ENCODE results near the gene TRAF6.
"Not testable (repeated sequence)": the region's sequence is repeated elsewhere in the genome, so short reads cannot be mapped to it uniquely, and the experiment has no call there.

The TRAF6 gene

GRCh38 chr11:36509694-36510593, at the start of gene TRAF6:
Gene TRAF6 (minus strand): TSS chr11:36510272. CDS start chr11:36501515, 8,757 bp downstream.
- Histone ChIP-seq H3K4me1 (ENCODE audit: control insufficient read depth in 1 of 2, insufficient read depth in 2 of 2, low read length in 2 of 2) (peaks cover 11 to 32% of the 10 kb centered on the region in 2 donors), H3K4me3 (ENCODE audit: low read depth in 1 of 2, low read length in 2 of 2) (peak within 1 kb of the TSS; percentile 99), H3K27ac (ENCODE audit: low read depth, low read length) (peak within 1 kb of the TSS; percentile 95), H3K9ac (ENCODE audit: low read depth in 1 of 2, low read length in 2 of 2) (peak within 1 kb of the TSS; percentile 91 to 96), H3K27me3 (ENCODE audit: control insufficient read depth in 1 of 2, insufficient read depth in 2 of 2, low read length in 2 of 2) (no peaks in the 10 kb centered on the region), H3K36me3 (ENCODE audit: control insufficient read depth in 1 of 2, insufficient read depth in 2 of 2, low read length in 2 of 2) (no peaks in the 10 kb centered on the region), H3K9me3 (ENCODE audit: control insufficient read depth in 1 of 2, low read length in 2 of 2) (peaks cover 3% of the 10 kb centered on the region in 2 donors)

GRCh38 chr11:36558571-36559413, 48.7 kb upstream of the TRAF6 start:
- Histone ChIP-seq H3K4me1 (ENCODE audit: control insufficient read depth in 1 of 2, insufficient read depth in 2 of 2, low read length in 2 of 2) (peaks cover 0 to 5% of the 10 kb centered on the region in 2 donors), H3K36me3 (ENCODE audit: control insufficient read depth in 1 of 2, insufficient read depth in 2 of 2, low read length in 2 of 2) (no peaks in the 10 kb centered on the region), H3K9me3 (ENCODE audit: control insufficient read depth in 1 of 2, low read length in 2 of 2) (no peaks in the 10 kb centered on the region), H3K27me3 (ENCODE audit: control insufficient read depth in 1 of 2, insufficient read depth in 2 of 2, low read length in 2 of 2) (no peaks in the 10 kb centered on the region), H3K4me3 (ENCODE audit: low read depth in 1 of 2, low read length in 2 of 2) (peak overlapping the region; percentile 32 to 61), H3K27ac (ENCODE audit: low read depth, low read length) (no peak overlapping the region), H3K9ac (ENCODE audit: low read depth in 1 of 2, low read length in 2 of 2) (no peak overlapping the region)

- Histone ChIP-seq H3K4me1 (ENCODE audit: control insufficient read depth in 1 of 2, insufficient read depth in 2 of 2, low read length in 2 of 2) (peaks cover 0 to 5% of the 10 kb centered on the region in 2 donors), H3K9ac (ENCODE audit: low read depth in 1 of 2, low read length in 2 of 2) (no peak overlapping the region), H3K27me3 (ENCODE audit: control insufficient read depth in 1 of 2, insufficient read depth in 2 of 2, low read length in 2 of 2) (no peaks in the 10 kb centered on the region), H3K4me3 (ENCODE audit: low read depth in 1 of 2, low read length in 2 of 2) (peak overlapping the region in 1 of 2 donors; percentile 61), H3K27ac (ENCODE audit: low read depth, low read length) (no peak overlapping the region), H3K36me3 (ENCODE audit: control insufficient read depth in 1 of 2, insufficient read depth in 2 of 2, low read length in 2 of 2) (no peaks in the 10 kb centered on the region), H3K9me3 (ENCODE audit: control insufficient read depth in 1 of 2, low read length in 2 of 2) (no peaks in the 10 kb centered on the region)
Observed at GRCh38 chr11:36557991-36558390, 47.9 kb upstream of the TRAF6 start.

GRCh38 chr11:36557390-36557789, 47.3 kb upstream of the TRAF6 start:
- not testable (repeated sequence) for H3K9ac ChIP-seq (ENCODE audit: low read depth in 1 of 2, low read length in 2 of 2); H3K4me3 ChIP-seq (ENCODE audit: low read depth in 1 of 2, low read length in 2 of 2); H3K27me3 ChIP-seq (ENCODE audit: control insufficient read depth in 1 of 2, insufficient read depth in 2 of 2, low read length in 2 of 2); H3K27ac ChIP-seq (ENCODE audit: low read depth, low read length); H3K9me3 ChIP-seq (ENCODE audit: control insufficient read depth in 1 of 2, low read length in 2 of 2); H3K36me3 ChIP-seq (ENCODE audit: control insufficient read depth in 1 of 2, insufficient read depth in 2 of 2, low read length in 2 of 2); H3K4me1 ChIP-seq (ENCODE audit: control insufficient read depth in 1 of 2, insufficient read depth in 2 of 2, low read length in 2 of 2)

- Histone ChIP-seq H3K4me1 (ENCODE audit: control insufficient read depth in 1 of 2, insufficient read depth in 2 of 2, low read length in 2 of 2) (no peaks in the 10 kb centered on the region), H3K4me3 (ENCODE audit: low read depth in 1 of 2, low read length in 2 of 2) (no peak overlapping the region), H3K9ac (ENCODE audit: low read depth in 1 of 2, low read length in 2 of 2) (no peak overlapping the region), H3K27ac (ENCODE audit: low read depth, low read length) (no peak overlapping the region), H3K9me3 (ENCODE audit: control insufficient read depth in 1 of 2, low read length in 2 of 2) (no peaks in the 10 kb centered on the region), H3K27me3 (ENCODE audit: control insufficient read depth in 1 of 2, insufficient read depth in 2 of 2, low read length in 2 of 2) (no peaks in the 10 kb centered on the region), H3K36me3 (ENCODE audit: control insufficient read depth in 1 of 2, insufficient read depth in 2 of 2, low read length in 2 of 2) (no peaks in the 10 kb centered on the region)
Observed at GRCh38 chr11:36550385-36551115, 40.5 kb upstream of the TRAF6 start.

GRCh38 chr11:36540998-36541397, 30.9 kb upstream of the TRAF6 start:
- no peaks in the 10 kb centered on the region for H3K4me1 ChIP-seq (ENCODE audit: control insufficient read depth in 1 of 2, insufficient read depth in 2 of 2, low read length in 2 of 2)
- peaks cover 0 to 5% of the 10 kb centered on the region in 2 donors for H3K27me3 ChIP-seq (ENCODE audit: control insufficient read depth in 1 of 2, insufficient read depth in 2 of 2, low read length in 2 of 2)
- no peaks in the 10 kb centered on the region for H3K36me3 ChIP-seq (ENCODE audit: control insufficient read depth in 1 of 2, insufficient read depth in 2 of 2, low read length in 2 of 2)
- no peak overlapping the region for H3K4me3 ChIP-seq (ENCODE audit: low read depth in 1 of 2, low read length in 2 of 2)
- no peaks in the 10 kb centered on the region for H3K9me3 ChIP-seq (ENCODE audit: control insufficient read depth in 1 of 2, low read length in 2 of 2)
- H3K27ac ChIP-seq (ENCODE audit: low read depth, low read length): no peak overlapping the region
- no peak overlapping the region for H3K9ac ChIP-seq (ENCODE audit: low read depth in 1 of 2, low read length in 2 of 2)

GRCh38 chr11:36534276-36534840, 24.3 kb upstream of the TRAF6 start:
- H3K27ac ChIP-seq (ENCODE audit: low read depth, low read length): no peak overlapping the region
- no peak overlapping the region for H3K4me3 ChIP-seq (ENCODE audit: low read depth in 1 of 2, low read length in 2 of 2)
- H3K4me1 ChIP-seq (ENCODE audit: control insufficient read depth in 1 of 2, insufficient read depth in 2 of 2, low read length in 2 of 2): no peaks in the 10 kb centered on the region
- no peaks in the 10 kb centered on the region for H3K27me3 ChIP-seq (ENCODE audit: control insufficient read depth in 1 of 2, insufficient read depth in 2 of 2, low read length in 2 of 2)
- H3K36me3 ChIP-seq (ENCODE audit: control insufficient read depth in 1 of 2, insufficient read depth in 2 of 2, low read length in 2 of 2): no peaks in the 10 kb centered on the region
- H3K9ac ChIP-seq (ENCODE audit: low read depth in 1 of 2, low read length in 2 of 2): no peak overlapping the region
- H3K9me3 ChIP-seq (ENCODE audit: control insufficient read depth in 1 of 2, low read length in 2 of 2): no peaks in the 10 kb centered on the region

- Histone ChIP-seq H3K4me3 (ENCODE audit: low read depth in 1 of 2, low read length in 2 of 2) (no peak overlapping the region), H3K4me1 (ENCODE audit: control insufficient read depth in 1 of 2, insufficient read depth in 2 of 2, low read length in 2 of 2) (no peaks in the 10 kb centered on the region), H3K36me3 (ENCODE audit: control insufficient read depth in 1 of 2, insufficient read depth in 2 of 2, low read length in 2 of 2) (no peaks in the 10 kb centered on the region), H3K9me3 (ENCODE audit: control insufficient read depth in 1 of 2, low read length in 2 of 2) (no peaks in the 10 kb centered on the region), H3K27me3 (ENCODE audit: control insufficient read depth in 1 of 2, insufficient read depth in 2 of 2, low read length in 2 of 2) (no peaks in the 10 kb centered on the region), H3K27ac (ENCODE audit: low read depth, low read length) (no peak overlapping the region), H3K9ac (ENCODE audit: low read depth in 1 of 2, low read length in 2 of 2) (no peak overlapping the region)
Observed at GRCh38 chr11:36532941-36533601, 23.0 kb upstream of the TRAF6 start.

- Histone ChIP-seq H3K9ac (ENCODE audit: low read depth in 1 of 2, low read length in 2 of 2) (no peak overlapping the region), H3K36me3 (ENCODE audit: control insufficient read depth in 1 of 2, insufficient read depth in 2 of 2, low read length in 2 of 2) (no peaks in the 10 kb centered on the region), H3K27ac (ENCODE audit: low read depth, low read length) (no peak overlapping the region), H3K9me3 (ENCODE audit: control insufficient read depth in 1 of 2, low read length in 2 of 2) (no peaks in the 10 kb centered on the region), H3K4me1 (ENCODE audit: control insufficient read depth in 1 of 2, insufficient read depth in 2 of 2, low read length in 2 of 2) (no peaks in the 10 kb centered on the region), H3K4me3 (ENCODE audit: low read depth in 1 of 2, low read length in 2 of 2) (no peak overlapping the region), H3K27me3 (ENCODE audit: control insufficient read depth in 1 of 2, insufficient read depth in 2 of 2, low read length in 2 of 2) (no peaks in the 10 kb centered on the region)
Observed at GRCh38 chr11:36530840-36531239, 20.8 kb upstream of the TRAF6 start.

Data from duodenal mucosa (tissue), 2 donors.